HUES6 (cell line): ENCODE results near the gene CHAD.

Experiments used
- H3K27ac ChIP-seq: 2 replicates; pipeline ENCODE4 v1.7.0; 2013; ENCODE audit warnings: low read depth, mild to moderate bottlenecking, low read length, inconsistent platforms
- H3K27me3 ChIP-seq: 2 replicates; pipeline ENCODE4 v1.6.1; 2013; ENCODE audit warnings: low read length; ENCODE audit not compliant: control insufficient read depth, insufficient read depth
- H3K36me3 ChIP-seq: 2 replicates; pipeline ENCODE4 v1.6.1; 2013; ENCODE audit warnings: low read length; ENCODE audit not compliant: control insufficient read depth, insufficient read depth
- H3K4me1 ChIP-seq: 2 replicates; pipeline ENCODE4 v1.6.1; 2013; ENCODE audit warnings: low read length; ENCODE audit not compliant: control insufficient read depth, insufficient read depth
- H3K4me3 ChIP-seq: 2 replicates; pipeline ENCODE4 v1.5.1; 2013; ENCODE audit warnings: low read depth, low read length
- H3K9ac ChIP-seq: one replicate; pipeline ENCODE4 v1.6.1; 2013; ENCODE audit warnings: mild to moderate bottlenecking, low read length
- H3K9me3 ChIP-seq: 2 replicates; pipeline ENCODE4 v1.6.1; 2013; ENCODE audit warnings: low read depth, low read length; ENCODE audit not compliant: control insufficient read depth, insufficient read depth

Gene CHAD

DNA sequence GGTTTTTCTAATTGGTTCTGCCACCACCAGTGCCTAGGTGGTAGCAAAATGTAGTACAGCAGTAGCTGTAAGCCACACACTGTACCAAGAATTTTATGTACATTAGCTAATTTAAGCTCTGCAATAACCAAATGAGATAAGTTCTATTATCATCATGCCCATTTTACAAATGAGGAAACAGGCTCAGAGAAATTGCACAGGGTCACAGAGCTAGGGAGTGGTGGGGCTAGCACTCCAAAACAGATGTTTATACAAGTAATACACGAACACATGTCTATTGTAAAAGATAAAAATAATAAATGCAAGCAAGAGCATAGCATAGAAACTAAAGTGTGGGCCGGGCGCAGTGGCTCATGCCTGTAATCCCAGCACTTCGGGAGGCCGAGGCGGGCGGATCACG lies 23.5 kb upstream of the CHAD start:
- Histone ChIP-seq H3K4me1 (0 out of 2 replicates have a peak, but pooled peaks cover 4% of the 10 kb centered on the region), H3K27me3 (no peaks in the 10 kb centered on the region), H3K27ac (no peak overlapping the region), H3K4me3 (no peak overlapping the region), H3K9ac (no peak overlapping the region), H3K36me3 (peaks cover under 1% of the 10 kb centered on the region; the same call in 1 of the 2 replicates), H3K9me3 (no peaks in the 10 kb centered on the region)

DNA sequence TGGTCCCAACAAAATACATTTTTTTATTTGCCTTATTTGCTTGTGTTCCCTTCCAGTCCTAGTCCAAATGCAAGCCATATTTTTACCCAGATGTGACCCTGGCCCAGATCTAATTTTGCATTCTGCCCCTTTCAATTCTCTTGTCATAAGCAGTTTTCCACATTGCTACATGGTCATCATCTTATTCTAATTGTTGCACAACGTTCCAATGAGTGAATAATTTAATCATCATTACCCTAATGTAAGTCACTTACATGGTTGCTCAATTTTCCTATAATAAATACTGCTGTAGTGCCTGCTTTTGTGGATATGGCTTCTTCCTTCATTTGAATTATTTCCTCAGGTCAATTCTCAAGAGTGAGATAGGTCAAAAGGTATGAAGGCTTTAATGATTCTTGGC lies 22.8 kb upstream of the CHAD start:
- no peak overlapping the region for H3K4me3 ChIP-seq
- H3K27ac ChIP-seq = no peak overlapping the region
- no peaks in the 10 kb centered on the region for H3K27me3 ChIP-seq
- H3K36me3 ChIP-seq = peaks cover 3% of the 10 kb centered on the region; the same call in 1 of the 2 replicates
- no peak overlapping the region for H3K9ac ChIP-seq
- 0 out of 2 replicates have a peak, but pooled peaks cover 4% of the 10 kb centered on the region for H3K4me1 ChIP-seq
- H3K9me3 ChIP-seq = no peaks in the 10 kb centered on the region

DNA sequence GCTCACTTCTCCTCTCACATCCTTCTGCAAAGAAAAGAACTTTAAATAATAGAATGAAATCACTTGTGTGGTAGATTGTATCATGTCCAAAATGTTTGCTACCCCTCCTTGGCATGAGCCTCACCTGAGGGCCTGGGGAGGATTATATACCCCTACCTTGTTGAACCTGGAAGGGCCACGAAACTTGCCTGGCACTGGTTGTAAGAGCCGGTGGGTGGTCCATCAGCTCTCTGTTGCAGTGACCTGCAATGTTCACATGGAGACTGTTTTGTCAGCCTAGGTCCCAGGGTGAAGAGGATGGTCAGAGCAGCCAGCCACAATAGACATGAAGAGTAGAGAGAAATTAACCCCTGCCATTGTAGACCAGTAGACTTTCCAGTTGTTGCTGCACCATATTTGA lies 20.2 kb upstream of the CHAD start:
- H3K4me3 ChIP-seq = no peak overlapping the region

DNA sequence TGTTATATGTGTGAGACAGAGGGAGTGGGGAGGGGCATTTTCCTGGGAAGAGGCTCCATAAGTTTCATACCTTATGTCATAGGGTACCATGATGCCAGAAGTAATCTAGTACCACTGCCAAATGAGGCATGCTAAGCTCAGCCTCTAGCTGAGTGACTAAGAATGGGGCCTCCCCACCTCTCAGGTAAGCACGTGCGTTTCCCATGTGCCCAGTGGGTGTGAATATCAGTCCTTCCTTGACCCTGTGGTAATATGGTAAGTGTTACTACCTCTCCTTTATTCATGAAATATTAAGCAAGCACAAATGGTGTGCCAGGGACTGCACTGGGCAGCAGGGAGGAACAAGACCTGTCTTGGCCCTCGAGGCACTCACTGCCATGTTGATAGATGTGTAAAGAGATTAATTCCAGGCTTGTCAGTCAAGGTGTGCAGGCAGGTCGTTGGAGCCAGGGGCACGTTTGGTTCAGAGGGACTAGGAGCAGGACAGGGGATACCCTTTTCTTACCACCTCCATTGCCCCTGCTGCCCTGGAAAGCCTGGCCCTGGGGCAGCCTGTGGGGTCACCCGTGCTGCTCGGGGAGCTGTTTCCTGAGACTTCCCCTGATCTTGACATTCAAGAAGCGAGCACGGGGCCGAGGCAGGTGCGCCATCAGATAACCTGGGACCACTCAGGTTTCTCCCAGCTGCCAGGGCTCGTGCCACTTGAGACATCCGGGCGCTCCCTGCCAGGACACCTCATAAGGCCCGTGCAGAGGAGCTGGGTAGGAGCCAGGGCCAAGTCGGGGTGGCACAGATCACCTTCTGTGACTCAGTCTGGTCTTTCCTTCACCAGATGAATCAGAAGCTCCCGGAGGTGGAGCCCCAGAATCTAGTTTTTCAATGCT lies 18.8 kb upstream of the CHAD start:
- peaks cover 31% of the 10 kb centered on the region for H3K36me3 ChIP-seq
- no peaks in the 10 kb centered on the region for H3K9me3 ChIP-seq
- H3K4me3 ChIP-seq = no peak overlapping the region
- H3K9ac ChIP-seq = no peak overlapping the region
- H3K4me1 ChIP-seq = 0 out of 2 replicates have a peak, but pooled peaks cover 4% of the 10 kb centered on the region
- no peaks in the 10 kb centered on the region for H3K27me3 ChIP-seq
- H3K27ac ChIP-seq = no peak overlapping the region

More for the DNA sequence above, 20.2 kb upstream of the CHAD start:
- no peaks in the 10 kb centered on the region for H3K27me3 ChIP-seq
- no peaks in the 10 kb centered on the region for H3K9me3 ChIP-seq
- no peak overlapping the region for H3K9ac ChIP-seq
- no peak overlapping the region for H3K27ac ChIP-seq
- peaks cover 22% of the 10 kb centered on the region for H3K36me3 ChIP-seq
- H3K4me1 ChIP-seq = 0 out of 2 replicates have a peak, but pooled peaks cover 4% of the 10 kb centered on the region

DNA sequence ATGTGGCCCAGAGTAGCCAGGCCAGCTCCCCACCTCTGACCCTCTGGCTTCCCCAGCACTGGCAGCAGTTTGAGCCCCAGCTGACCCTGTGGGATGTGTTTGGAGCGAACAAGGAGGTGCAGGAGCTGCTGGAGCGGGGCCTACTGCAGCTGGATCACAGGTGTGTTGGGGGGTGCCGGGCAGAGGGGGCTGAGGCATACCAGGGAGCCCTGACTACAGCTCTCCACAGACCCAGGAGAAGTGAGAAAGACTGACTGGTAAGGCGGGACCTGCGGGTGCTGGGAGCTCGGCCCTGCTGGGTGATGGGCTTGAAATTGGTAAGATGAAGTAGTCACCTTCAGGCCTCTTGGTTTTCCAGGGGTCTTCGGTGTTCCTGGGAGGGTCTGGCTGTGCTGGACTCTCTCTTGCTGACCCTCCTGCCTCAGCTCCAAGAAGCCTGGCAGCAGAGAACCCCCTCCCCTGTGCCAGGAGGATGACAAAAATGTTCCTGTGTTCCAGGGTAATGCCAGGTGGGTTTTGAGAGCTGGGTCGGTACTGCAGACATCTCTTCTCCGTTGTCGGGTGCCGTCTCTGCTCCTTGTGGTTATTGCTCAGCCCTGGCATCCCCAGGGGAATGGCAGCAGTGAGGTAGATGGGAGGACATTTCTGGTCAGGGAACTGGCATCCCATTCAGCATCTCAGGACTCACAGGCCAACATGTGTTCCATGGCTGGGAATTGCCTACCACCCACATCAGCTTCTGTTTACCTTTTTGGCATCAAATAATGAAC lies 15.9 kb upstream of the CHAD start:
- H3K4me3 ChIP-seq = no peak overlapping the region
- no peak overlapping the region for H3K9ac ChIP-seq
- peaks cover 39% of the 10 kb centered on the region for H3K36me3 ChIP-seq
- no peaks in the 10 kb centered on the region for H3K9me3 ChIP-seq
- H3K27me3 ChIP-seq = no peaks in the 10 kb centered on the region
- H3K4me1 ChIP-seq = 0 out of 2 replicates have a peak, but pooled peaks cover 4% of the 10 kb centered on the region
- H3K27ac ChIP-seq = no peak overlapping the region

DNA sequence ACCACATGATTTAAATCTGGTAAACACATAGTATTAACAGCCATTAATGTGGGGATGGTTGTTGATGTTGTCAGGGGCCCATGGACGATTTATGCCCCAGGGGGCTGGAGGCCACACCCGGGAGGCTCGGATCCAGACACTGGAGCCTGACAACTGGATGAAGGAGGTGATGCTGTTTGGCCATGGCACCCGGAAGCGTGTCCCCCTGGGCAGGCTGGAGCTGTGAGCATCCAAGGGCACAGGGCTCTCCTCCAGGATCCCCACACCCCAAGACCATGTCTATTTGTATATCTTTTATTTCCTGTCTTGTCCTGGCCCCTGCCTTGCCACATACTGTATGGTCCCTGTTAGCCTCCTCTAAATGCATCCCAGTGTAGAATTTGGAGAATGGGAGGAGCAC lies 14.6 kb upstream of the CHAD start:
- Histone ChIP-seq H3K27ac (no peak overlapping the region), H3K4me3 (no peak overlapping the region), H3K9ac (no peak overlapping the region)

DNA sequence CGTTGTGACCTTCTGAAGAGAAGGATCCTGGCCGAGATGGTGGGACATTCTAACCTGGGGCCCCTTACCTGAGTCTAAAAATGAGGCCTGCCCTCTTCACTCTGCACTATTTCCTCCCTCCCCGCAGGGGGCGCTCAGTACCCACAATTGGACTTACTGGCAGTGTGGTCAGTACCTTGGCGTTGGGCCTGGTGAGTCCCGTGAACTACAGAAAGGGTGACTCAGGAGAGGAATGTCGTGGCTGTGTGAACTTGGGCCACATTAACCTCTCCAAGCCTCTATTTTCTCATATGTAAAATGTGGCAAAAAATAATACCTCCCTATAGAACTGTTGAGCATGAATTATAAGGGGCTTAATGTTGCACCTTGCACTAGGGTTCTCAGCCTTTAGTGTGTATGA lies 13.8 kb upstream of the CHAD start:
- H3K36me3 ChIP-seq = peaks cover 39% of the 10 kb centered on the region
- no peak overlapping the region for H3K27ac ChIP-seq
- H3K4me3 ChIP-seq = no peak overlapping the region
- no peaks in the 10 kb centered on the region for H3K27me3 ChIP-seq
- H3K4me1 ChIP-seq = 0 out of 2 replicates have a peak, but pooled peaks cover 6% of the 10 kb centered on the region
- H3K9ac ChIP-seq = no peak overlapping the region
- no peaks in the 10 kb centered on the region for H3K9me3 ChIP-seq

More for the DNA sequence above, 14.6 kb upstream of the CHAD start:
- no peaks in the 10 kb centered on the region for H3K9me3 ChIP-seq
- H3K4me1 ChIP-seq = 0 out of 2 replicates have a peak, but pooled peaks cover 3% of the 10 kb centered on the region
- peaks cover 39% of the 10 kb centered on the region for H3K36me3 ChIP-seq
- no peaks in the 10 kb centered on the region for H3K27me3 ChIP-seq

DNA sequence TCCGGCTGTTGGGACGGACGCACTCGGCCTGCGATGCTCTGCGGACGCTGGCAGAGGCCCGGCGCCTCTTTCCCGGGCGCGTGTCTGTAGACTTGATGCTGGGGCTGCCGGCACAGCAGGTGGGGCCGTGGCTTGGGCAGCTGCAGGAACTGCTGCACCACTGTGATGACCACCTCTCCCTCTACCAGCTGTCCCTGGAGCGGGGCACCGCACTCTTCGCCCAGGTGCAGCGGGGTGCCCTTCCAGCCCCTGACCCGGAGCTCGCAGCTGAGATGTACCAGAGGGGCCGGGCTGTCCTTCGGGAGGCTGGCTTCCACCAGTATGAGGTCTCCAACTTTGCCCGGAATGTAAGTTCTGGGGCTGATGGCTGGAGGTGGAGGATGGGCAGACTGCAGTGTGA lies 13.4 kb upstream of the CHAD start:
- Histone ChIP-seq H3K4me3 (no peak overlapping the region), H3K27ac (no peak overlapping the region), H3K9ac (no peak overlapping the region), H3K9me3 (no peaks in the 10 kb centered on the region), H3K27me3 (no peaks in the 10 kb centered on the region), H3K4me1 (0 out of 2 replicates have a peak, but pooled peaks cover 6% of the 10 kb centered on the region), H3K36me3 (peaks cover 38% of the 10 kb centered on the region)

DNA sequence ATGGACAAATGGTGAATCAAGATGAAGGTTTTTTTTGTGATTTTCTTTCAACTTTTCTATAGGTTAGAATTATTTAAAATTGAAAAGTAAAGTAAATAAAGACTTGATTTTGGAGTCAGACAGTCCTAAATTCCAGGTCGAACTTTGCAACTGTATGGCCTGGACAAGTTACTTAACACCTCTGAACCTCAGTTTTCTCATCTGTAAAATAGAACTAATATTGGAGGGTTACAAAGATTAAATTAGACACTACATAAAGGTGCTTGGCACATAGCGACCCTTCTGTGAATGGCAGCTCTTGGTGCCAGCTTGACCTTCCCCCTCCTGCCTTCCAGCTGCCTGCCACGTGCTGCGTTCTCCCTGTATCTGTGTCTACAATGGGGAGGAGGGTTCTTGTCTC lies 13.0 kb upstream of the CHAD start:
- Histone ChIP-seq H3K4me3 (no peak overlapping the region), H3K27ac (no peak overlapping the region), H3K27me3 (peaks cover 1% of the 10 kb centered on the region), H3K9me3 (no peaks in the 10 kb centered on the region), H3K4me1 (peaks cover 7% of the 10 kb centered on the region), H3K36me3 (peaks cover 36% of the 10 kb centered on the region), H3K9ac (no peak overlapping the region)

DNA sequence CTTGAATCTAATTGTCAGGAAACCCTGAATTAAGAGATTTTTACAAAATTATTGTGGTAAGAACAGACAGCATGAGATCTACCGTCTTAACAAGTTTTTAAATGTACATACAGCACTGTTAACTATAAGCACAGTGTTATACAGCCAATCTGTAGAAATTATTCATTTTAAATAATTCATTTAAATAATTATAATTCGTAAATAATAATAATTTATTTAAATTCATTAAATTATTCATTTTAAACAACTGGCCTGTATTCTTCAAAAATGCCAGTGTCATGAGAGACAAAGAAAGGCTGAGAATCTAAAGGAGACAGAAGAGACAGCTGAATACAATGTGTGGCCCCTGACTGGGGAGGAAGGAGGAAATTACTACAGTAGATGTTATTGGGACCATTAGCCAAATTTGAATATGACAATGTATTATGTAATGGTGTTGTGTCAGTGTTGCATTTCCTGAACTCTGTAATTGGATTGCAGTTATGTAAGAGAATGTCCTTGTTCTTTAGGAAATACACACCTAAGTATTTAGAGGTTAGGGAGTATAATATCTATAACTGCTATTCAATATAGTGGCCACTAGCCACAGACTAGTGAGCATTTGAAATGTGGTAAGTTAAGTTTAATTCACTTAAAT lies 12.3 kb upstream of the CHAD start:
- peaks cover 6% of the 10 kb centered on the region for H3K27me3 ChIP-seq
- no peak overlapping the region for H3K4me3 ChIP-seq
- H3K27ac ChIP-seq = no peak overlapping the region
- H3K4me1 ChIP-seq = peaks cover 11% of the 10 kb centered on the region
- no peak overlapping the region for H3K9ac ChIP-seq
- H3K36me3 ChIP-seq = peaks cover 36% of the 10 kb centered on the region
- no peaks in the 10 kb centered on the region for H3K9me3 ChIP-seq
